ENCODE measurements around the gene PTK7.

DNA sequence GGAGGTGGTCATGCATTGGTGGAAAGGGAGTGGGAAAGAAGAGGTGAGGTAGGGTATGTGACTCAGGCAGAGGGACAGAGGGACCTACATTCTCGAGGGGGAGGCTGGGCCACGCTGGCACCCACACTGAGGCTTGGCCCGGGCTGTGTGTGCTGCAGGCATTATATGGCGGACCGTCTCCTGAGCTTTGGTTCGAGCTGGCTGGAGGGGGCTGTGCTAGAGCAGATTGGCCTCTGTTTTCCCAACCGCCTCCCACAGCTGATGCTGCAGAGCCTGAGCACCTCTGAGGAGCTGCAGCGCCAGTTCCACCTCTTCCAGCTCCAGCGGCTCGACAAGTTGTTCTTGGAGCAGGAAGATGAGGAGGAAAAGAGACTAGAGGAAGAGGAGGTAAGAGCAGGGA lies 129.7 kb downstream of the PTK7 start:
- TF ChIP-seq POLR2A (IDR thresholded peaks at IDR 0.05) (no peak), POLR2AphosphoS5 (IDR thresholded peaks at IDR 0.05) (no peak)
- TF ChIP-seq, protein P1, sequence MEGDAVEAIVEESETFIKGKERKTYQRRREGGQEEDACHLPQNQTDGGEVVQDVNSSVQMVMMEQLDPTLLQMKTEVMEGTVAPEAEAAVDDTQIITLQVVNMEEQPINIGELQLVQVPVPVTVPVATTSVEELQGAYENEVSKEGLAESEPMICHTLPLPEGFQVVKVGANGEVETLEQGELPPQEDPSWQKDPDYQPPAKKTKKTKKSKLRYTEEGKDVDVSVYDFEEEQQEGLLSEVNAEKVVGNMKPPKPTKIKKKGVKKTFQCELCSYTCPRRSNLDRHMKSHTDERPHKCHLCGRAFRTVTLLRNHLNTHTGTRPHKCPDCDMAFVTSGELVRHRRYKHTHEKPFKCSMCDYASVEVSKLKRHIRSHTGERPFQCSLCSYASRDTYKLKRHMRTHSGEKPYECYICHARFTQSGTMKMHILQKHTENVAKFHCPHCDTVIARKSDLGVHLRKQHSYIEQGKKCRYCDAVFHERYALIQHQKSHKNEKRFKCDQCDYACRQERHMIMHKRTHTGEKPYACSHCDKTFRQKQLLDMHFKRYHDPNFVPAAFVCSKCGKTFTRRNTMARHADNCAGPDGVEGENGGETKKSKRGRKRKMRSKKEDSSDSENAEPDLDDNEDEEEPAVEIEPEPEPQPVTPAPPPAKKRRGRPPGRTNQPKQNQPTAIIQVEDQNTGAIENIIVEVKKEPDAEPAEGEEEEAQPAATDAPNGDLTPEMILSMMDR (IDR thresholded peaks at IDR 0.05): no peak
